Spleen (tissue), 7 donors: ENCODE measurements around the gene PHACTR1.

Source experiments
- CTCF ChIP-seq, 11 experiments: fragments of 200-600 bp in 7 of 11; fragments of 450-650 bp in 4 of 11; sonication (generic) in 4 of 11; IDR thresholded peaks in 8 of 11; conservative IDR thresholded peaks in 3 of 11; 1 replicate in 7 of 11; 2 replicates in 4 of 11; pipeline versions ENCODE4 v1.4.0 to v1.8.0; 2016 to 2021; ENCODE audit warnings: antibody characterized with exemption in 11 of 11, inconsistent platforms in 4 of 11, mild to moderate bottlenecking in 1 of 11
- POLR2AphosphoS5 ChIP-seq, 3 donors: sonication (generic); formaldehyde crosslinking; IDR thresholded peaks; one replicate each; pipeline ENCODE4 v1.5.1; 2017; ENCODE audit warnings: antibody characterized with exemption in 3 of 3
- donor health status: DM: no; HTN: no; CAD: no; lungs with moderate emphysema.
- donor health status: DM: no; HTN: no; CAD: no.
- donor health status: DM: no; HTN: no; CAD: no.

- TF ChIP-seq CTCF (IDR thresholded peaks at IDR 0.05 in 8 of 11, conservative IDR thresholded peaks at IDR 0.05 in 3 of 11) (no peak), POLR2AphosphoS5 (IDR thresholded peaks at IDR 0.05) (no peak)
These were observed 526.5 kb downstream of the PHACTR1 start for GRCh38 chr6:13243033-13243432.
